Endodermal cell (in vitro differentiated cells): ENCODE data around the gene PCA3. TPM values are rescaled to one million over a fixed set of nuclear protein-coding genes. Genes with fewer than 3 reads are reported as not detected.

Source experiments
- DNase-seq: peaks from one replicate; pipeline ENCODE4 v3.0.0-alpha.2; 2017
- H3K27ac ChIP-seq: 2 replicates; pipeline ENCODE4 v1.5.1; 2013; ENCODE audit warnings: mild to moderate bottlenecking, low read depth, low read length, moderate library complexity
- H3K27me3 ChIP-seq: 2 replicates; pipeline ENCODE4 v1.6.1; 2013; ENCODE audit warnings: mild to moderate bottlenecking, low read length, moderate library complexity; ENCODE audit not compliant: insufficient read depth, control insufficient read depth, poor library complexity, severe bottlenecking
- H3K36me3 ChIP-seq: 2 replicates; pipeline ENCODE4 v1.7.0; 2013; ENCODE audit warnings: mild to moderate bottlenecking, low read length, moderate library complexity; ENCODE audit not compliant: control insufficient read depth, insufficient read depth
- H3K4me1 ChIP-seq: one replicate; pipeline ENCODE4 v1.7.0; 2013; ENCODE audit warnings: low read length; ENCODE audit not compliant: control insufficient read depth, insufficient read depth
- H3K4me3 ChIP-seq: 2 replicates; pipeline ENCODE4 v1.5.1; 2013; ENCODE audit warnings: mild to moderate bottlenecking, low read length, moderate library complexity
- H3K9ac ChIP-seq: 2 replicates; pipeline ENCODE4 v1.6.1; 2013; ENCODE audit warnings: mild to moderate bottlenecking, low read length, moderate library complexity; ENCODE audit not compliant: poor library complexity, severe bottlenecking; ENCODE audit errors: extremely low read depth
- H3K9me3 ChIP-seq: 2 replicates; pipeline ENCODE4 v1.6.1; 2013; ENCODE audit warnings: mild to moderate bottlenecking, low read length, moderate library complexity; ENCODE audit not compliant: control insufficient read depth
- H3K27ac Mint-ChIP-seq: 2 replicates; pipeline ENCODE4 v1.8.0; 2020; ENCODE audit warnings: mixed read lengths
- H3K27me3 Mint-ChIP-seq: 2 replicates; pipeline ENCODE4 v1.8.0; 2021; ENCODE audit warnings: mild to moderate bottlenecking, mixed read lengths; ENCODE audit not compliant: insufficient read depth
- H3K36me3 Mint-ChIP-seq: 2 replicates; pipeline ENCODE4 v1.8.0; 2020; ENCODE audit warnings: low read depth, mixed read lengths
- H3K4me1 Mint-ChIP-seq: 2 replicates; pipeline ENCODE4 v1.8.0; 2020; ENCODE audit warnings: mixed read lengths
- H3K4me3 Mint-ChIP-seq: 2 replicates; pipeline ENCODE4 v1.8.0; 2020; ENCODE audit warnings: mild to moderate bottlenecking, moderate library complexity, mixed read lengths
- H3K9me3 Mint-ChIP-seq: 2 replicates; pipeline ENCODE4 v1.8.0; 2020; ENCODE audit warnings: mild to moderate bottlenecking, mixed read lengths
- CTCF ChIP-seq: fragments of 200-600 bp; sonication (generic); conservative IDR thresholded peaks from 2 replicates; pipeline ENCODE4 v1.5.0; 2021; ENCODE audit warnings: antibody characterized with exemption, mild to moderate bottlenecking
- WGBS, 2 experiments: methylation state at CpG; one replicate each; pipeline versions ENCODE4 v1.1.5 to v1.1.7; 2013; ENCODE audit warnings: missing lambda C conversion rate in 2 of 2, mixed read lengths in 1 of 2; ENCODE audit not compliant: insufficient coverage in 1 of 2, insufficient read length in 1 of 2; 5-methylcytosine and 5-hydroxymethylcytosine counted together
- total RNA-seq, 2 donors: library from RNA; stranded (reverse); fragmentation: NEBNext Ultra II Directional in 1 of 2; extraction: Animal tissue kit (Norgen Biotek cat#: 25700) in 1 of 2; gene quantifications; 2 replicates in 1 of 2; 3 replicates in 1 of 2; pipeline ENCODE4 v1.2.1, GENCODE V29; 2021

PCA3 gene
- total RNA-seq, 2 donors from 2014 or later, result not detected

GRCh38 chr9:76729980-76730737 is 34.1 kb upstream of the PCA3 start:
- Mint-ChIP-seq H3K4me3 (no peak overlapping the region), H3K36me3 (no peaks in the 10 kb centered on the region), H3K9me3 (no peaks in the 10 kb centered on the region), H3K4me1 (no peaks in the 10 kb centered on the region), H3K27me3 (peaks cover 5% of the 10 kb centered on the region), H3K27ac (no peak overlapping the region)
- no peak for DNase-seq
- no peak overlapping the region for H3K27ac ChIP-seq
- H3K9me3 ChIP-seq, result no peaks in the 10 kb centered on the region
- no peak overlapping the region for H3K4me3 ChIP-seq
- no peaks in the 10 kb centered on the region for H3K4me1 ChIP-seq
- TF ChIP-seq CTCF, result no peak
- WGBS, 2 experiments, result 77 to 97% methylated on average over 7 to 8 of the region's 8 CpGs
- H3K27me3 ChIP-seq, result no peaks in the 10 kb centered on the region
- H3K36me3 ChIP-seq, result no peaks in the 10 kb centered on the region
- H3K9ac ChIP-seq, result no peak overlapping the region

GRCh38 chr9:76730801-76731200 is 33.4 kb upstream of the PCA3 start:
- no peak overlapping the region for H3K4me3 Mint-ChIP-seq
- Histone ChIP-seq H3K36me3 (no peaks in the 10 kb centered on the region), H3K9me3 (no peaks in the 10 kb centered on the region), H3K27me3 (no peaks in the 10 kb centered on the region), H3K4me3 (no peak overlapping the region), H3K9ac (no peak overlapping the region), H3K27ac (no peak overlapping the region), H3K4me1 (no peaks in the 10 kb centered on the region)
- no peaks in the 10 kb centered on the region for H3K4me1 Mint-ChIP-seq
- TF ChIP-seq CTCF, result no peak
- H3K27ac Mint-ChIP-seq, result no peak overlapping the region
- no peaks in the 10 kb centered on the region for H3K36me3 Mint-ChIP-seq
- no peaks in the 10 kb centered on the region for H3K9me3 Mint-ChIP-seq
- WGBS, 2 experiments, result 92 to 95% methylated on average over 3 to 6 of the region's 6 CpGs
- DNase-seq, result no peak
- peaks cover 5% of the 10 kb centered on the region for H3K27me3 Mint-ChIP-seq

GRCh38 chr9:76732341-76732958 is 31.8 kb upstream of the PCA3 start:
- Histone ChIP-seq H3K27me3 (peaks cover 5% of the 10 kb centered on the region), H3K36me3 (no peaks in the 10 kb centered on the region), H3K27ac (peak overlapping the region; percentile 12), H3K4me3 (no peak overlapping the region), H3K9ac (no peak overlapping the region), H3K9me3 (no peaks in the 10 kb centered on the region), H3K4me1 (no peaks in the 10 kb centered on the region)
- WGBS, 2 experiments, result 50 to 90% methylated on average over 1 to 3 of the region's 3 CpGs
- no peak for TF ChIP-seq CTCF
- no peak for DNase-seq
- Mint-ChIP-seq H3K27me3 (peaks cover 15% of the 10 kb centered on the region), H3K4me1 (no peaks in the 10 kb centered on the region), H3K9me3 (no peaks in the 10 kb centered on the region), H3K4me3 (no peak overlapping the region), H3K36me3 (no peaks in the 10 kb centered on the region), H3K27ac (no peak overlapping the region)
